IPS-18c (cell line): Measurements from ENCODE around the gene ARHGAP18.

Experiments
- H3K4me3 ChIP-seq: 2 replicates; pipeline ENCODE4 v1.7.0; 2013; ENCODE audit warnings: low read depth, mild to moderate bottlenecking, low read length, moderate library complexity; ENCODE audit not compliant: insufficient read depth
- H3K9me3 ChIP-seq: one replicate; pipeline ENCODE4 v1.6.1; 2013; ENCODE audit warnings: mild to moderate bottlenecking, low read length, moderate library complexity; ENCODE audit not compliant: control insufficient read depth, insufficient read depth

Gene ARHGAP18

DNA sequence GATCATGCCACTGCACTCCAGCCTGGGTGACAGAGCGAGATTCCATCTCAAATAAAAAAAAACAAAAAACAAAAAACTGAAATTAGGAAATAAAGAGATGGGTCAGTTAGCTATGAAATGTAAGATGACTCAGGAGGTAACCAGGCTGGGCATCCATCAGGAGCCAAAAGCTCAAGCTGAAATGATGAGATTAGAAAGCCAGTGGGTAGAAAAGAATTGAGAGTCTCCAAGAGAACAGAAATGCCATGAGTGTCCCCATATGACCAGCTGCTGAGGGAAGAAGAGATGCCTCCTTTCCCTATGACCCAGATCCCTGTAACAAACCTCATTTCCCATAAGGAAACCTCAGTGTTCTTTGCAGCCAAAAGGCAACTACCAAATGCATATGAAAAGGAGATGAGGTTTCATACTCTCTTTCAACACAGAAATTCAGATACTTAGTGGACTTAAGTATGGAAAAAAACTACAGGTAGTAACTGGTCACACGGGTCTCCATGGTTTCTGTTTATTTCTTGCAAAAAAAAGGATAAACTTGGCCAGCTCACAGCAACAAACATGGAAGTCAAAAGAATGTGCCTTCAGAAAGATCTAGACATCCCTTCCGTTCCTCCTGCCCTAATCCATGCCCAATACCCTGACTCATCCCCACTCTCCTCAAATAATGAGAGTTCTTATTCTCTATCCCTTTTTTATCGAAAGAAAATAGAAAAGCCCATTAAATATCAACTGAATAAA is 8.1 kb downstream of the ARHGAP18 start:
- no peaks in the 10 kb centered on the region for H3K9me3 ChIP-seq
- no peak overlapping the region for H3K4me3 ChIP-seq

DNA sequence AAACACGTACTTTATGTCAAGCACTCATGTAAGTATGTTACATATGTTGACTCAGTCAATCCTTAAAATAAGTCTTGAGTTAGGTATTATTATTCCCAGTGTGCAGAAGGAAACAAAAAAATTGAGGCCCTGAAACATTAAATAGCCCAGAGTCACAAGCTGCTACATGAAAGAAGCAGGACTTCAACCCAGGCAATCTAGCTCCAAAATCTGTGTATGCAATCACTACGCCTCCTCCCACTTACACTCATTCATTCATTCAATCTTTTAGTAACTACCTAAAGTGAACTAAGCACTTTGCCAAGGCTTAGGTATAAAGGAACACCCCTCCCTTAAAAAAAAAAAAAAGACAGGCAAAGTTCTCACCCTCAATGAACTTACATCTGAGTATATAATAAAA is 9.3 kb downstream of the ARHGAP18 start:
- no peak overlapping the region for H3K4me3 ChIP-seq
- no peaks in the 10 kb centered on the region for H3K9me3 ChIP-seq

- Histone ChIP-seq H3K9me3 (no peaks in the 10 kb centered on the region), H3K4me3 (no peak overlapping the region)
These were observed 10.3 kb downstream of the ARHGAP18 start for GRCh38 chr6:129699659-129700058.

DNA sequence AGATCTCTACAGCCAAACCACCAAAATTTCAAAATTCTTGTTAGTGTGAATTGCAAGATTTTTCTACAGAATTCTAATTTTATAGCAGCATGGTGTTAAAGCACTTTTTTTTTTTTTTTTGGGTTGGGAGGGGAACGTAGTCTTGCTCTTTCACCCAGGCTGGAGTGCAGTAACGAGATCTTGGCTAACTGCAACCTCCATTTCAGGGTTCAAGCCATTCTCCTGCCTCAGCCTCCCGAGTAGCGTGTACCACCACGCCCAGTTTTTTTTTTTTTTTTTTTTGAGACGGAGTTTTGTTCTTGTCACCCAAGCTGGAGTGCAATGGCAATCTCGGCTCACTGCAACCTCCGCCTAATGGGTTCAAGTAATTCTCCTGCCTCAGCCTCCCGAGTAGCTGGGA is 11.5 kb downstream of the ARHGAP18 start:
- Histone ChIP-seq H3K4me3 (no peak overlapping the region), H3K9me3 (no peaks in the 10 kb centered on the region)

GRCh38 chr6:129697788-129698187 is 12.2 kb downstream of the ARHGAP18 start:
- no peaks in the 10 kb centered on the region for H3K9me3 ChIP-seq
- no peak overlapping the region for H3K4me3 ChIP-seq

DNA sequence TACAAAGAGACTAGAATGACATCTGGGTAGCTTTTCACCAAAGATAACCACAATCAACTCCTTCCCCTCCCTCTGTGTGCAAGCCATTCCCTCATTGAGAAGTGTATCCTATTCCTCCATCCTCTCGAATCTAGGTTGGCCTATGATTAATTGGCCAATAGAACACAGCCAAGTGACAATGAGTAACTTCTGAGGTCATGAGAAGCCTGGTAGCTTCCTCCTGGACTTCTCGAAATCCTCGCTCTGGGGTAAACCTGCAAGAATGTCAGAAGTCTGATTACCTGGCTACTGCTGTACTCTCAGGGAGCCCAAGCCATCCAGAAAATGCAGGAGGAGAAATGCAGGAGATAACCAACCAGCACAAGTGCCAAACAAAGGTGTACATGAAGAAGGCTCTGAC is 13.1 kb downstream of the ARHGAP18 start:
- no peaks in the 10 kb centered on the region for H3K9me3 ChIP-seq
- H3K4me3 ChIP-seq, result no peak overlapping the region

- Histone ChIP-seq H3K4me3 (no peak overlapping the region), H3K9me3 (no peaks in the 10 kb centered on the region)
These were observed 14.0 kb downstream of the ARHGAP18 start for GRCh38 chr6:129696028-129696418.

- H3K9me3 ChIP-seq, result no peaks in the 10 kb centered on the region
- H3K4me3 ChIP-seq, result no peak overlapping the region
These were observed 14.5 kb downstream of the ARHGAP18 start for GRCh38 chr6:129695373-129696027.

- no peak overlapping the region for H3K4me3 ChIP-seq
- no peaks in the 10 kb centered on the region for H3K9me3 ChIP-seq
These were observed 15.9 kb downstream of the ARHGAP18 start for GRCh38 chr6:129694036-129694435.

GRCh38 chr6:129692467-129692866 is 17.5 kb downstream of the ARHGAP18 start:
- no peaks in the 10 kb centered on the region for H3K9me3 ChIP-seq

DNA sequence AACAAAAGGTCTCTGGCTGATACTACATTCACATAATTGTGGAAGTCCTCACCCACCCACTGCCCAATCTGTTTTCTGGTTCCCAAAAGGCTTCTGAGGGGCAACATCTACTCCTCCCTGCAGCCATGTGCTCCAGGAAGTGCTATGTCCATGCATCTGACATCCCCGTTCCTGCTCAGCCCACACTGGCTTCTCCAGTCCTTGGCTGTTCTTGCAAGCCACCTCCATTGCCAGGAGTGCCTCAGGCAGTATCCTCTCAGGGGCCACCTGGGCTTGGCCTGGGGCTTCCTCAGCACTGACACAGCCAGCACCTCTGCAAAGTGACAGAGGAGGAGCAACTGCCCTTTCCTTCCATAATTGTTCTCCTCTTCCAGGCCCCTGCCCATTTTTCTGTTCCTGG is 18.3 kb downstream of the ARHGAP18 start:
- no peaks in the 10 kb centered on the region for H3K9me3 ChIP-seq
- no peak overlapping the region for H3K4me3 ChIP-seq

More at GRCh38 chr6:129692467-129692866, 17.5 kb downstream of the ARHGAP18 start:
- H3K4me3 ChIP-seq, result no peak overlapping the region

- H3K9me3 ChIP-seq, result no peaks in the 10 kb centered on the region
These were observed 18.8 kb downstream of the ARHGAP18 start for GRCh38 chr6:129691043-129691640.

DNA sequence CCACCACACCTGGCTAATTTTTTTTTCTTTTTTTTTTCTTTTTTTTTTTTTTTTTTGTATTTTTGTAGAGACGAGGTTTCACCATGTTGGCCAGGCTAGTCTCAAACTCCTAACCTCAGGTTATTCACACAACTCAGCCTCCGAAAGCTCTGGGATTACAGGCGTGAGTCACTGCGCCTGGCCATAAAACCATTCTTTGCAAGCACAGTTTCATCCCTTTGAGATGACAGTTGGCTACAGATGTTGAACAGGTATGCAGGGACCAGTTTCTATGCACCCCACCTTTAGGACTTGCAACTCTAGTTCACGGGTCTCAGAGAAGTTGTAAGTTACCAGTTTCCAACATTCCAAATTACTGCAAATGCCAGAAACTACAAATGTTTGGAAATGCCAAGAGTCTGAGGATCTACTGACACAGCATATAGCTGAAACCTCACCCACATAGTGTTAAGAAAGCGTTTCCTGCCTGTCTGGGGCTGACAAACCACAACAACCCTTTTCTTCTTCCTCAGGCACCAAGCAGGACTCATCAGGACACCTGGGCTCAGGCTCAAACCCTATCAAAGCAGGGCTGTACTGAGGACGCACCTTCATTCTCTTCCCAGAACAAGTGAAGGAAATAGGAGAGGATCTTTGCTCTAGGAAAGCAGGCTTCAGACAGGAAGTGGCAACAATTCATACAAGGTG is 22.9 kb downstream of the ARHGAP18 start:
- Histone ChIP-seq H3K9me3 (no peaks in the 10 kb centered on the region), H3K4me3 (no peak overlapping the region)

More at GRCh38 chr6:129691043-129691640, 18.8 kb downstream of the ARHGAP18 start:
- H3K4me3 ChIP-seq, result no peak overlapping the region

- Histone ChIP-seq H3K9me3 (no peaks in the 10 kb centered on the region), H3K4me3 (no peak overlapping the region)
These were observed 24.3 kb downstream of the ARHGAP18 start for GRCh38 chr6:129685662-129686031.

DNA sequence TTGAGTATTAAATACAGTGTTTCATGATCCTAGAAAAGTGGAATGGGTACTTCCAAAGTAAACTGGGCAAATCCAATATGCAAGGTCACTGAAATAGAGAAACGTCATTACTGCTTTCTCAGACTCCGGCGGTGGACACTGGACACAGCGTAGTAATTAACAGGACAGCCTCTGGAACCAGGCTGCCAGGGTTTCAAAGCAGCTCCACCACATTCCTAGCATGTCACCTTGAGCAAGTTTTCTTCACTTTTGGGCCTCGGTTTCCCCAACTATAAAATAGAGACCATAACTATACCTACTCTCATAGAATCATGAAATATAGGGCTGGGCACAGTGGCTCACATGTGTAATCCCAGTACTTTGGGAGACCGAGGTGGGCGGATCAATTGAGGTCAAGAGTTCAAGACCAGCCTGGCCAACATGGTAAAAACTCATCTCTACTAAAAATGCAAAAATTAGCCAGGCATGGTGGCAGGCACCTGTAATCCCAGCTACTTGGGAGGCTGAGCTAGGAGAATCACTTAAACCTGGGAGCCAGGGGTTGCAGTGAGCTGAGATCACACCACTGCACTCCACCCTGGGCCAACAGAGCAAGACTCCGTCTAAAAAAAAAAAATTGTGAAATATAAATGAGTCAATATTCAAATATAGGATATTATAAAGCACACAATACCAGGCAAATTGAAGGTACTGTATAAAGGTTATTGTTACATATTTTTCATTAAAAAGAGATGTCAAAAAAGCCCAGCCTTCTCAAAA is 24.9 kb downstream of the ARHGAP18 start:
- Histone ChIP-seq H3K9me3 (no peaks in the 10 kb centered on the region), H3K4me3 (no peak overlapping the region)

- Histone ChIP-seq H3K4me3 (no peak overlapping the region), H3K9me3 (no peaks in the 10 kb centered on the region)
These were observed 25.6 kb downstream of the ARHGAP18 start for GRCh38 chr6:129684323-129684884.
